SHP77 (cell line): Measurements from ENCODE around the gene RGL3.
A peak's percentile ranks its signal among the peaks of the same experiment; 100 is the strongest.
"Not testable (repeated sequence)": the region's sequence is repeated elsewhere in the genome, so short reads cannot be mapped to it uniquely, and the experiment has no call there.

Source experiments
- DNase-seq, 2 experiments: peaks; one replicate each; lab custom pipeline; 2025; lab: John Stamatoyannopoulos, UW

Gene RGL3

GRCh38 chr19:11383706-11384048 is 35.4 kb downstream of the RGL3 start:
- no peak for DNase-seq

DNA sequence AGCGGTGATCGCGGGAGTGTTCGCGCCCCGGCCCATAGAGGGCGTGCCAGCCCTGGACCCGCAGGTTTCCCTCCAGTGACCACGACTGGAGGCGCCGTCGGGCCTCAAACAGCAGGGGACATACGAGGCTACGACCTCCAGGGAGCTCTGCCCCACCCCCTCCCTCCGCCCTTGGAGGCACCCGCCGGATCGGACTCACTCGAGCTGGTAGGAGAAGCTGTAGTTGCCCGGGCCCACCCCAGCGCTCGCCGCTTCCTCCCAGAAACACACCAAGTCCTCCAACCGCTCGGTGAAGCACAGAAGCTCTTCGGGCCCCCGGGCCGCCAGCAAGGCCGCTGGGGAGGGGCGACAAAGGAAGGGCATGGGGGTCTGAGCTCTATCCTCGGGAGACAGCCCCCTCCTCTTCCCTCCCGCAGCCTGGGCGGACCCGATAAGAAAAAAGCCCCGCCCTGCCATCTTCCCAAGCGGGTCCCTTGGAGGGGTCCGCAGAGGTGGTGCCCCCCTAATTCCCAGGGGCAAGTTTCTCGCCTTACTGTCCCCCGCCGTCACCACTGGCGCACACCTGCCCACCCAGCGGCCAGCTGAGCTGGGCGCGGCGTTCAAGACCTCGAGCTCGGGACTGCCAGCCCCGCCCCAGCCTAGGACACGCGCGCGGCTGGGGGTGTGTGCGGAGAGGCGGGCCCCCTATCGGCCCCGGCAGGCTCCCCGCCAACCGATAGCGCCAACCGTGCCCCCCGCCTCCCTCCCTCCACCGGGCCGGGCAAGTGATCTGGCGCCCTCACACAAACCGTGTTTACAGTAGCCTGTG is 36.0 kb downstream of the RGL3 start:
- DNase-seq = peak; percentile 29 to 55

DNA sequence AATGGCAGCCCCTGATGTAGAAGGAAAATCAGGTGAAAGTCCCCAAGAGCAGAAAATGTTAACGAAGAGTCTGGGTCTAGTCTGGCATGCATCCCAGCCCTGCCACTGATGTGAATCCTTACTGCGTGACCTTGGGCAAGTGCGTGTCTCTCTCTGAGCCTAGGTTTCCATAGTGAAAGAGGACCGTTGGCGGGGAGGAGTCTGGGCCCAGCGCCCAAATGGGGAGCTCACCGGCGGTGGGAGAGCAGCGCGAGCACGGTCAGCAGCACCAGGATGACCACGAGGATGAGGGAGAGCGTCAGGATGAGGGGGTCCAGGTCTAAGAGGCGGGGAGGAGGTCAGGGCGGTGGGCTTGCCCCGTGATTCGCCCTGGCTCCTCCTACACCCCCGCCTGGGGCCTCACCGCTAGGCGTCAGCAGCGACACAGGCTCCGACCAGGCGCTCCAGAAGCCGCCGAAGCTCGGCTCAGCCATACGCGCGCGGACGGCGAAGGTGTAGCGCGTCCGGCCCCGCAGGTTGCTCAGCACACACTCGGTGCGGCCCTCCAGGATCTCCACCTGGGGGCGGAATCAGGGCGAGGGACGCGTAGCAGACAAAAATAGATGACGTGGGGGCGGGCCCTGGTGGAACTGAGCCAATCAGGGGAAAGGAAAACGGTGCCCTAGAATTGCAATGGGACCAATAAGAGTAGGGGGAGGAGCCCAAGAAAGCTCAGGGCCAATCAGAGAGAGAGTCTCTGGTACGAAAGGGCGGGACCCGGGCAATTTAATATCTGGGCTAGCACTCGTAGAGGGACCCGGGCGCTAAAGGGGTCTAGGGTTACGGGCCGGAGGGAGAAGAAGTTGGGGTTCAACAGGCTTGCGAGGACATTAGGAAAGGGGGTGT is 38.2 kb downstream of the RGL3 start:
- peak; percentile 97 for DNase-seq

DNA sequence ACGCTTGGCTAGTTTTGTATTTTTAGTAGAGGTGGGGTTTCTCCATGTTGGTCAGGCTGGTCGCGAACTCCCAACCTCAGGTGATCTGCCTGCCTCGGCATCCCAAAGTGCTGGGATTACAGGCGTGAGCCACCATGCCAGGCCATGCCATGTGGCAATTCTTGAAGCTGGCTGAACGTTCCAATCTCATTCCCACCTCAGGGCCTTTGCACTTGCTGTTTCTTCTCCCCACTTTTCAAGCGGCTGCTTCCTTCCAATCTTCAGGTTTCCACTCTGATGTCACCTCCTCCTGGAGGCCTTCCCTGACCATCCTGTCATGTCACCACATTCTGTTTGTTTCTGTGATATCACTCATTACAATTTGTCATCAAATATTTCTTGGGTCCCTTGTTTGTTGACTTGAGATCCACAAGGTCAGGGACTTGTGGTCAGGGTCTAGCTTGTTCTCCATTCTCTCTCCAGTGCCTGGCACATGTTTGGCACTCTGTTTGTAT is 39.2 kb downstream of the RGL3 start:
- no peak for DNase-seq

- not testable (repeated sequence) for DNase-seq
Measured at GRCh38 chr19:11379269-11379845, 39.8 kb downstream of the RGL3 start.

DNA sequence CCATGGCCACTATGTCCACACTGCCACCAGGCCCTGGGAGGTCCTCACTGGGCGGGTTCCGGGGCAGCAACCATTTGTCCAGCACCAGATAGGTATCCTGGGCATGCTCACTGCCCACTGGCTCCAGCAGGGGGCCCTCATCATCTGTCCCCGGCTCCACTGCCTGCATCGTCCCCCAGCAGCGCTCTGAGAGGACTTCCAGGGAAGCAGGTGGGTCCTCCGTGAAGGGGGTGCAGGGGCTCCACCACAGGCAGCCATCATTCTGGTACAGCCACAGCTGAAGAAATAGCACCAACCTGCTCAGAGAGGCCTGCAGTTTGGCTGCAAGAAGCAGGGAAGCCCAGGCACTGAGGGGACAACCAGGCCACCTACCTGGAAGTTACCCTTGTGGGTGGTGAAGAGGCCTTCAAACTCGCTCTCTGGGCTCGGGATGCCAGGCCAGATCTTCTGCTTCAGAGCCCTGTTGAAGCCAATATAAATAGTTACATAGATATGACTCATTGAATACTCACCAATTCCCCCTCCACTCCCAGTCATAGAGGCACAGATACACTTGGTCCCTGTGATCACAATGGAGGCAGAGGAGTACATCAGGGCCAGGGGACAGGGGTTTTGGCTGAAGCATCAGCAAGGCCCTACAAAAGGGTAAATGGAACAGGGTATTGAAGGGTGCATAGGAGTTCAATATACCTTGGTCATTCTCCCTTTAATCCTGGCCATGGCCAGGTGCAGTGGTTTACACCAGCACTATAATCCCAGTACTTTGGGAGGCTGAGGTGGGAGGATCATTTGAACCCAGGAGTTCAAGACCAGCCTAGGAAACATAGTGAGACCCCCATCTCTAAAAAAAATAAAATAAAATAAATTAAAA is 40.6 kb downstream of the RGL3 start:
- peak; percentile 41 to 73 for DNase-seq

- no peak for DNase-seq
Measured at GRCh38 chr19:11377756-11378155, 41.4 kb downstream of the RGL3 start.

- DNase-seq = no peak
Measured at GRCh38 chr19:11377237-11377636, 41.9 kb downstream of the RGL3 start.

GRCh38 chr19:11375143-11375948 is 43.8 kb downstream of the RGL3 start:
- DNase-seq = peak; percentile 70 to 75

DNA sequence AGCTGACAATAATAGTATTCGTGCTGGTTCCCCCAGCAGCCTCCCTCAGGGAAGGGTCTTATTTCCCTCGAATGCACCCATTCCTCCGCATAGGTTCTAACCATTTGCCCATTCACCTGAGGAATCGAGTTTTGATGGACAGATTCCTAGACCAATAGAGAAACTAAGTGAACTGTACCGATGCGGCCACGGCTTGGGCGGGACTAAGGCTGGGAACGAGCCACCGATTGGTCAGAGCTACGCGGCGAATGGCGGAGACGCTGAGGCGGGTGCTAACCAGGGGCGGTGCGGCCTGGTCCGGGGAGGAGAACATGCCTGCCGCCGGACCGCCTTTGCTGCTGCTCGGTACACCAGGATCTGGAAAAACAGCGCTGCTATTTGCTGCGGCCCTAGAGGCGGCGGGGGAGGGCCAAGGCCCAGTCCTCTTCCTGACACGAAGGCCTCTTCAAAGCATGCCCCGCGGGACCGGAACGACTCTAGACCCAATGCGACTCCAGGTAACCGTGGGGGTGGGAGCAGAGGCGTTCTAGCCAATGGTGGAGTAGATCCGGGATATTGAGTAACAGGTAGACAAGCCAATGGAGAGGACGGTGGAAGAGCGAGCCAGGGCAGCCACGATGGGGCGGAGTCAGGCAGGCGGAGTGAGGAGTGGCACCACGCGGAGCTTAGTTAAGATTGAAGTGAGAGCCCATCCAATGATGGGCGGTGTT is 44.5 kb downstream of the RGL3 start, which contains the start of gene SWSAP1:
Gene SWSAP1 (plus strand): TSS at position 234 of the 710 bp plus-strand sequence. CDS start 15 bp downstream, at position 249.
- DNase-seq = peak; percentile 98

- DNase-seq = no peak
Measured at GRCh38 chr19:11373885-11374432, 45.2 kb downstream of the RGL3 start.

- DNase-seq = peak; percentile 79 to 82
Measured at GRCh38 chr19:11373166-11373884, 45.8 kb downstream of the RGL3 start.

DNA sequence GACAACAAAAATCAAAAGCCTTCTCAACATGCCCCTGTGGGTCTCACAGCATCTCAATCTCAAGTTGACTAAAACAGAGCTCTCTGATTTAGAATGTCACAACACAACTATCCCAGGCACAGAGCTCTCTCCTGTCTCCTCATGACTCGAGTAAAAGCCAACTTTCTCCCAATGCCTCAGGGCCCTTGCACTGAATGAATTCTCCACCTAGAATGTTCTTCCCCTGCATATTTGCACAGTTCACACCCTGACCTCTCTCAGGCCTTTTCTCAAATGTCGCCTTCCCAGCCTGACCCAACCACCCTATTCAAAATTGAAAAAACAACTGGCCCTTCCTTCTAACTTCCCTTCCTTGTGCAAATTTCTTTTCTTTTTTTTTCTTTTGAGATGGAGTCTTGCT is 48.4 kb downstream of the RGL3 start:
- no peak for DNase-seq

DNA sequence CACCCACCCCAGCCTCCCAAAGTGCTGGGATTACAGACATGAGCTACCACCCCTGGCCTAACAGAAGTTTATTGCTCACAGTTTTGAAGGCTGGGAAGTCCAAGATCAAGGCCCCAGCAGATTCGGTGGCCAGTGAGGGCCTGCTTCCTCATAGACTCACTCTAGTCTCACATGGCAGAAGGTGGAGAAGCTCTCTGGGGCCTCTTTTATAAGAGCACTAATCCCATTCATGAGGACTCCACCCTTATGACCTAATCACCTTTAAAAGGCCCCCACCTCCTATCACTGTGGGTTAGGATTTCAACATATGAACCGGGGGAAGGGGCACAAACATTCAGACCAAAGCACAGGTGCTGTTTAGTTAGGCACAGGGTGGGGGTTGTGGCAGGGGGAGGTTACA is 51.6 kb downstream of the RGL3 start:
- no peak for DNase-seq

DNA sequence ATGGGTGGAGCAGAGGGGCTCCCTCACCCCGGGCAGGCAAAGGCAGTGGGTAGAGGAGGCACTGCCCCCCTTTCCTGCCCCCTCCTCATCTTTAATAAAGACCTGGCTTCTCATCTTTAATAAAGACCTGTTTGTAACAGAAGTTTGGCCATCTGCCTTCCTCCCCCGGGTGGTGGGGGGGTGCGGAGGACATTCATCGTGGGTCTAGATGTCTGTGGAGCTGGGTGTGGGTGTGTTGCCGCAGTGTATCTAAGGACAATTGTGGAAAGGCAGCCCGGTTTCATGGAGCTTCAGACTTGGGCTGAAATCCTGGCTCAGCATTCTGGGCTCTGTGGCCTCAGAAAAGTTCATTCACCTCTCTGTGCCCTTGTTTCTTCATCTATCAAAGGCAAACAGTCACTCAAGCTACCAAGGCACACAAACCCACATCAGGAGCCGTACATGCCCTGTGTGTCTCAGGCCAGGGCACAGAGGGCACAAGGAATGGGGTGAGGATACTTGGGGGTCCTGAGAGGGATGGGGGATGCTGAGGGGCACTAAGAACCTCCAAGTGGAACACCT is 53.5 kb downstream of the RGL3 start:
- DNase-seq = no peak

DNA sequence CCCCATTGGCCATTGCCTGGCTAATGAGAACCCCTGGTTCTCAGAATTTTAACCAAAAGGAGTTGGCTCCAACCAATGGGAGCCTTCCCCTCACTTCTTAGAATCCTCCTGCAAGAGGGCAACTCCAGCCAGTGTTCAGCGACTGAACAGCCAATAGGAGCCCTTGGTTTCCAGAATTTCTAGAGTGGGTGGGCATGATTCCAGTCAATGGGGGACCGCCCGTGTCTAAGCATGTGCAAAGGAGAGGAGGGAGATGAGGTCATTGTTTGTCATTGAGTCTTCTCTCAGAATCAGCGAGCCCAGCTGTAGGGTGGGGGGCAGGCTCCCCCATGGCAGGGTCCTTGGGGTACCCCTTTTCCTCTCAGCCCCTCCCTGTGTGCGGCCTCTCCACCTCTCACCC is 54.2 kb downstream of the RGL3 start:
- DNase-seq = no peak

DNA sequence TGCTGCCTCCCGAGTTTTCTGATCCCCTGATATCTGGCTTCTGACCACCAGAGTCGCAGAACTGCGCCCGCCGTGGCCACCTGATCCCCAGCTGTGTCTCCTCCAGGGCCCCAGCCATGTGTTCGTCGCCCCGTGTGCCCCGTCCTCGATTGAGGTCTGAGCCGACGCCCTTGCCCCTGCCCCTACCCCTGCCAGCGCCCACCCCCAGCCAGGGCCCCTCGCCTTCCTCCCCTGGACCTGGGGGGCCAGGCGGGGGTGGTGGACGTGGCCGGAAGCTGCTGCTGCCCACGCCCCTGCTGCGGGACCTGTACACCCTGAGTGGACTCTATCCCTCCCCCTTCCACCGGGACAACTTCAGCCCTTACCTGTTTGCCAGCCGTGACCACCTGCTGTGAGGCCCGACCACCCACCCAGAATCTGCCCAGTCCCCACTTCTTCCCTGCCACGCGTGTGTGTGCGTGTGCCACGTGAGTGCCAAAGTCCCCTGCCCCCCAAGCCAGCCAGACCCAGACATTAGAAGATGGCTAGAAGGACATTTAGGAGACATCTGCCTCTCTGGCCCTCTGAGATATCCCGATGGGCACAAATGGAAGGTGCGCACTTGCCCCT is 54.7 kb downstream of the RGL3 start:
- DNase-seq = no peak

- DNase-seq = no peak
Measured at GRCh38 chr19:11363881-11364280, 55.2 kb downstream of the RGL3 start.
